ENCODE results near the gene THSD4.
A peak's percentile ranks its signal among the peaks of the same experiment; 100 is the strongest.
"Not testable (repeated sequence)": the region's sequence is repeated elsewhere in the genome, so short reads cannot be mapped to it uniquely, and the experiment has no call there.

Gene THSD4

DNA sequence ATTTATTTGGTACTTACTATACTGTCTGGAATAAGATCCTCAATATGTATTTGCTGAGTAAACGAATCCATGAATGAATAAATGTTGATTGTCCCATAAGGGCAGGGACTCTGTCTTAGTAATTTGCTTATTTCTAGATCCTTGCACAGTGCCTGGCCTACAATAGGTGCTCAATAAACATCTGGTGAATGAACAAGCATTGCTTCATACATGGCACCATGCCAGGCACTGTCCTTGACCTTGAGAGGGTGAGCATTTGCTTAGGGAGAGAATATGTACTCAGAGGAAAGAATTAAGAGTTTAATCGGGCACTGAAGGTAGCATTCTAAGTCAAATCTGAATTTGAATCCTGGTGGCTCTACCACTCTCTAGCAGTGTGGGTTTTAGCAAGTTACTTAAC, 282.1 kb downstream of the THSD4 start:
- DNase-seq = no peak

DNA sequence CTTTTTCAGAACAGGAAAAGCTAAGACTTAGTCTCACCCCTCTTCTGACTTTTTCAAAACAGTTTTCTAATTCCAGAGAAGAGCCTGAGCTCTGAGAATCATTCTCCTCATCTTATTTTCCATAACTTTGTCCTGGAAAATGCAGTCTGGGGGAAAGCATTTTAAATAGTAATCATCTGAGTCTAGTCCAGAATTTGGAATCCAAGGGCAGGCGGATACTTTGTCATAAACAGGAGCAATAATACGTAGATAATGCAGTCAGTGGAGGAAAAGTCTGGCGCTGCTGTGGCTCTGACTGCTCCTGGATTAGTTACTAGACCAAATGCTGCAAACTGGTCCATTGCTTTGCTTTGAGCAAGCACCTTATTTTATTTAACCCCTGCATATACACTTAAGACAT, 285.0 kb downstream of the THSD4 start:
- DNase-seq = no peak

DNA sequence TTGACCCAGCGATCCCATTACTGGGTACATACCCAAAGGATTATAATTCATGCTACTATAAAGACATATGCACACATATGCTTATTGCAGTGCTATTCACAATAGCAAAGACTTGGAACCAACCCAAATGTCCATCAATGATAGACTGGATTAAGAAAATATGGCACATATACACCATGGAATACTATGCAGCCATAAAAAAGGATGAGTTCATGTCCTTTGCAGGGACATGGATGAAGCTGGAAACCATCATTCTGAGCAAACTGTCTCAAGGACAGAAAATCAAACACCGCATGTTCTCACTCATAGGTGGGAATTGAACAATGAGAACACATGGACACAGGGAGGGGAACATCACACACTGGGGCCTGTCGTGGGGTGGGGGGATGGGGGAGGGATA, 286.5 kb downstream of the THSD4 start:
- not testable (repeated sequence) for DNase-seq

DNA sequence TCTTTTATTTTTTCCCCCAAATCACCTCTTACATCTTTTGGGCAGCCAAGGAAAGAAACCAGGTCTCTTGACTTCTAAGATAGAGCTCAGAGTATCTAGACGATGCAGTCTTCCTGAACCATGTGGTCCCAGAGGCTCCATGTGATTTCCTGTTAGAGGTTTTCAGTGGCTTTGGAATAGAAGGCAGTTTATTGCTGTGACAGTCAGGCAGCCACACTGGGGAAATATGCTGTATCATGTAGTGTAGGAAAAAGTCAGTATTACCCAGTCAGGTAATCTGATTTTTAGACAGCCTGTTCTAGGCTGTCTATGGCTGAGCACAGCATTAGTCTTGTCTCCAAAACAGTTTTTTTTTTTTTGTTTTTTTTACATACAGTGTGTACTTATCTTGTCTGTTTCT, 294.3 kb downstream of the THSD4 start:
- no peak for DNase-seq

DNA sequence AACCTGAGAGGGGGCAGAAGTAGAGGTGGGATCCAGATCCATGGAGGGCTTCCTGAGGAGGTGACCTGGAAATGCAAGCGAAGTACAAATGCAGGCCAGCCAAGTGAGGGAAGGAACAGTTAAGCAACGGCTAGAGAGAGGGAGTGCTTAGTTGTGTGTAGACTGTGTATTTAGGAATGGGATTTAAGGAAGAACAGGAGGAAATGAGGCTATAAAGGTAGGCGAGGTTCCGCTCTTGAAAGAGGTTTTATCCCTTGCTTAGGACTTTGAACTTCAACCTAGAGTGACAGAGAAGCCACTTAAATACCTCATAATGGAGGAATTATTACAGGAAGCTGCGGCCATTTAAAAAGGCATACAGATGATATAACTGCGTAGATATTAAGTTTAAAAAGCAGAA, 295.1 kb downstream of the THSD4 start:
- no peak for DNase-seq

DNA sequence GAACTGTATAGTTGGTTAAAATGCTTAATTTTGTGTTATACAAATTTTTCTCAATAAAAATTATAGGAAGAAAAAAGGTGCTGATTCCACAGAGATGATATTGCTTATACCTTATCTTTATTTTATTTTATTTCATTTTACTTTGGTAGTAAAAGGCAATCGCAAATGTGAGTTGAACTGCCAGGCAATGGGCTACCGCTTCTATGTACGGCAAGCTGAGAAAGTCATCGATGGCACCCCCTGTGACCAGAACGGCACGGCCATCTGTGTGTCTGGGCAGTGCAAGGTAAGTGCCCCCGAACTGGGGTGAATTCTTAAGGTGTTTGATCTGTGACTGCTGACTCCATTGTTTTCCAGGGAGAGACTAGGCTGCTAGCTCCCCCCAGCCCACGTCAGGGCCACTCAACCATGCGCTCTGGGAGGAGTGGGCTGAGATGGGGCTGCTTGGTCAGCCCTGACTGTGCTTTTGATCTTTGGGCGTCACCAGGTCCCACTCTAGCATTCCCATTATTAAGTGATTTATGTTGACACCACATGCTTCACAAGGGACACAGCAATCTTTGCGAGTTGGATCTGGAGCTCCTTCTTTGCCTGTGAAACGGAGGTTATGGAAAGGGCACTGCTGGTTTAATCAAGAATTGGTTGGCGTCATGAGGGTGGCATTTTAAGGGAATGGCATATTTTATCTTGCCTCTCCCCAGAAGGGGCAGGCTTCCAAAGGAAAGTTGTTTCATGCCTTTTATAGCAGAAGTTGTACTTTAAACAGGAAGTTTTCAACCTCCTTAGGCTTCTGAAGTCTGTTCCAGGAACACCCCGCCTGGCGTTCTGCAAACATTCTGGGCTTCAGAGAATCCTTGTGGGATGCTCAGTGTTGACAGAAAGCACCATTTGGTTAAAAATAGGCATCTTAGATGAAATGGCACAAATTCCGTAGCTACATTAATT, 296.5 kb downstream of the THSD4 start:
- DNase-seq = no peak

DNA sequence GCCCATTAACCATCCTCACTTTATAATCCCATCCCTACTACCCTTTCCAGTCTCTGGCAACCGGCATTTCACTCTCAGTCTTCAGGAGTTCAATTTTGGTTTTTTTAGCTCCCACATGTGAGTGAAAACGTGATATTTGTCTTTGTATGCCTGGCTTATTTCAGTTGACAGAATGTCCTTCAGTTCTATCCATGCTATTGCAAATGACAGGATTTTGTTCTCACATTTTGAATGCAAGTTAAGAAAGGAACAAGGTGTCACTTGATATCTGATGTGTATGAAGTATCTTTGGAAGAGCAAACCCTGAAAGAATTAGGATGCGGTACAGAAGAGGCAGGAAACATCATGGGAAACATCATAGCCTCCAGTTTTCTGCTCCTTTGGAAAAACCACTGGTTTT, 298.1 kb downstream of the THSD4 start:
- no peak for DNase-seq

DNA sequence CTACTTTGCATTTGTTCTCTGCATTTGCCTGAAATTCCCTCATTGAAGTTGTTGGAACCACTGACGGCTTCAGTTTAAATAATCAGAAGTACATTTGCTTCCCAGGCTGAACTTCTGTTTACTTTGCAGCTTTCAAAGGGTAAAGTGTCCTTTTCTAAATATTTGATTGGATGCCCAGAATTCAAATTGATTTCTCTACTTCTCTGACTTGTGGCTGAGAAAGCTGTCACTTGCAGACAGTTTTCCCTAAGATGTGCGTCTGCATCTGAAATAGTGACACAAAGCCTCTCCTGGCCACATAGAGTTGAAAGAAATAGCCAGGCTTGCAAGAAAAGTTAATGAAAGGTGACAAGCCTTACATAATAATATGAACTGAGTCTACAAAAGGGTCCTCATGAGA, 299.6 kb downstream of the THSD4 start:
- DNase-seq = no peak

DNA sequence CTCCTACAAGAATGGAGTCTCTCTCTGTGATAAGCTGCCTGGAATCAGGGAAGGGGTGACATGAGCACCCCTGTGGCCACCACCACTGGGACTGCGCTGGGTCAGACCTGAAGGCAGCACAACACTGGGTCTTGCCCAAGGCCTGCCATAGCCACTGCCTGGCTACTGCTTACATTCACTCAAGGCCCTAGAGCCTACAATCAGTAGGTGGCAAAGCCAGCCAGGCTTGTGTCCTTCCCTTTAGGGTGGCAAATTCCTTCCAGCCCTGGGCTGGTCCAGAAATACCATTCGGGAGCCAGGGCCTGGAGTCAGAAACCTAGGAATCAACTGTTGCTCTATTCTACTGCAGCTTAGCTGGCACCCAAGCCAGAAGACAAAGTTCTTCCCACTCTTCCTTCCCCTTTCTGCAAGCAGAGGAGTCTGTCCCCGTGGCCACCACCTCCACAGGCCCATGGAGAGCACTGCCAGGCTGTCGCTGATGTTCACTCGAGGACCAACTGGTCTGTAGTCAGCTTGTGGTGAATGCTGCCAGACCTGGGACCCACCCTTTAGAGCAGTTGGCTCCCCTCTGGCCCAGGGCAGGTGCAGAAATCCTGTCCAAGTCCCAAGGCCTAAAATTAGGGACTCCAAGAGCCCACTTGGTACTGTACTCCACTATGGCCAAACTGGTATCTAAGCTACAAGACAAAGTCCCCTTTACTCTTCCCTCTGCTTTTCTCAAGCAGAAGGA, 307.4 kb downstream of the THSD4 start:
- no peak for DNase-seq

DNA sequence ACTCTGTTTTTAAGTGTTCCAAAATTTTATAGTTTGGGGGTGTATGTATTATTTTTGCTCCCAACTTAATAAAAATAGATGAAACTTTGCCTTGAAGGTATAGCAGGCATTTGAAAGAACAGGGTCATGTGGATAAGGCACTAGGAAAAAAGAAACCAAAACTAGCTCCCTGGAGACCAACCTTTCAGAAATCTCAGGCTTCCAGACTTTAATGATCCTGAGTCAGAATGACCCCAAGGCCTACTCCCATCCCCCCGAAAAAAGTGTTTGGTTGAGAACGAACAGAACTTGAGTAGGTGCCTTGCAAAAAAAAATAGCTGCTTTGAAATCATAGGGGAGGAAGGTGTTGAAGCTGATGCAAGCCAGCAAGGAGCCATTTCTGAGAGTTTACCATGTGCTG, 309.5 kb downstream of the THSD4 start:
- no peak for DNase-seq

DNA sequence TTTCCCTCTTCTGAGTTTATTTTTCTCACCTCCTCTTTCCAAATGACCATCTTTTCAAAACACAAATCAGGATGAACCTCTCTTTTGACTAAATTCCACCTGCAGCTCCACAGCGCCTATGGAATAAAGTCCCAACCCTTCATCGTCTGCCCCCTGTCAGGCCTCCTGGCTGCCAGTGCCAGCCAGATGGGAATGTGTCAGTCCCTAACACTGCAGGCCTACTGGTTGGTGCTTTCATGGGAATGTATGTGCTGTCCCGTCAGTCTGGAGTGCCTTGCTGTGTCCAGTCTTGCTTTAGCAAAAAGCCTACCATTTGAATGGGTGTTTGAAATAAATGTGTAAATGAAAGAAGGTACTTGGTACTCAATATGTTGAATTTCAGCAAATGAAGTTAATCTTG, 310.1 kb downstream of the THSD4 start:
- no peak for DNase-seq

DNA sequence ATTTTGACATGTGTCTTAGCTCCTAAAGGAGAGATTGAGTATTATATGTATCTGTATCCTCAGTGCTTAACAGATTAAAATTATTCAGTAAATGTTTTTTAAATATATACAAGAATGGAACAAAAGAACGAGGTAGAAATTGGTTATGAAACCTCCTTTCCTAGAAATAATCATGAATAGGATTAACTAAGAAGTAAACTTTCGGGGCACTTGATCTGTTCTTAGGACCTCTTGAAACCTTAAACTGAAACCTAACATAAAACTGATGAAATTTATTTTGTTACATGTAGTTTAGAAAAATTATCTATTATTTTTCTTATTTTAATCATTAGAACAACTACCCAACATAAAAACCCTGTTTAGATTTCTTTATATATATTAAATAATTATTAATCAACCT, 311.5 kb downstream of the THSD4 start:
- DNase-seq = no peak

DNA sequence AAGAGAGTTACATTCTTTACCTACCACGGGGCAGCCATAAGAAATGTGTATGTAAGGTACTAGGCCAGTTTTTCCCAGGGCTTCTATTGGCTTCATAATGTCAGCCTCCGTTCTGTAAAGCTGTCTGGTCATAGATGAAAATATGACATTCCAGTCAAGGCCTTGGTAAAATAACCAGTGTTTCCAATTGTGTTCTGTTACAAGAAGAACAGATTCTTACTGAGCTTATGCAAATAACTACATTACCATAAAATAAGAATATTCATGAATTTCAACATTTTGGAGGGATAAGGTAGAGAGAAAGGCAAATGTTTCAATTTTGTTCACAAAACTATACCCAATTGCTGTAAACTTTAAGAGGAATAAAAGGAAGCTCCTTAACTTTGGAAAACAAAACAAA, 315.5 kb downstream of the THSD4 start:
- no peak for DNase-seq

DNA sequence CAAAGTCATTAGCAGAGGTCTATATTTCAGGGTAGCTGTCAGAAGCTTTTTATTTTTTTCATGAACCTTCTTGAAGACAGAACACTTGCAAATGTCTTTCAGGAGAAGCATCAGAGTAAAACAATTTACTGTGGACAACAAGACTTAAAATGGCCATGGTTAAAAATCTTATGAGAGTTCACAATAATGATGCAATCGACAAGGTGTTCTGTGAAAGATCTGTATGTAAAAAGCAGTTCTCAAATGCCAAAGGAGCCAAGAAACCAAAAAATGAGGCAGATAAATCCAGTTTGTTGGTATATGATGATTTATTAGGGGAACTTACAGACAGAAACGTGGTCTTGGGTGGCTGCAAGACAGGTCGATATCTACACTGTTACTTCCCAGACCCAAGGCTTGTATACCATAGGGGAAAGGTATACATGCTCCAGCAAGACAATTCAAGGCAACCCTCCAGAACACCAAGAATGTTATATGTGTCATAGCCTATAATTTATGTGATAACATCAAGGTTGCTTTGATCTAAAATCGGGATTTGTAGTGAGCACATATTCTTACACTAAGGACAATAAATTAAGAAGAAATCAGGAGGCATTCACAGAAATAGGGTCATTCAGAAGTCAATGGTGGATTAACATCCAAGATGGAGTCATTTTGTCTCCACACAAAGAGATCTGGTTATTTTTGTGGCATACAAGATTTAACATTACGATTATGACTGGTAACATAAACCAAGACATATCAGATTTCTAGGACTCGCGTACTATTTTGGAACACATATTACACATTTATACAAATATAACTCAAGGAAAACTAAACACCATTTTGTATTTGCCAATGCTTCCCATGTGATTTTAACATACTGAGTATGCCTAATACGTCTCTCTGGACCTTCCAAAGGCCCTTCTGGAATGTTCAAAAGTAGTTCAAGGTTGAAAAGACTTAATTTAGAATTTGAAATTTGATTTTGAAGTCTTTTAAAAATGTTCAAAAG, 316.4 kb downstream of the THSD4 start:
- DNase-seq = no peak

DNA sequence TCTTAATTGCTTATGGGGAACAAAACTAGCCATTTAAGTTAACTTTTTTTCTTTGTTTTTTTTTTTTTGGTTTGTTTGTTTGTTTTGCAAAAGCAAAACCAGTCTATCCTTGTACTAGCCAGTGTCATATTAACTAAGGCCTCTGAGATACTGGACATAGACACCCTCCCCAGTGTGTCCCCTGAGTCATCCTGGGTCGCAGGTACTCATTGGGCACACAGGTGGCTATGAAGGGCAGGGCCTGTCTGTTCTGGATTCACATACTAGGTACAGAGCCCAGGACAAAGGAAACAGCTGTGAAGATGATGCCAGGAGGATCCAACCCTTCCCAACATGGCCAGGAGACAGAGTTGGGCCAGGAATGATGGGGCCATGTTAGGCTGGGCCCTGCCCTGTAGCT, 318.1 kb downstream of the THSD4 start:
- DNase-seq = no peak

DNA sequence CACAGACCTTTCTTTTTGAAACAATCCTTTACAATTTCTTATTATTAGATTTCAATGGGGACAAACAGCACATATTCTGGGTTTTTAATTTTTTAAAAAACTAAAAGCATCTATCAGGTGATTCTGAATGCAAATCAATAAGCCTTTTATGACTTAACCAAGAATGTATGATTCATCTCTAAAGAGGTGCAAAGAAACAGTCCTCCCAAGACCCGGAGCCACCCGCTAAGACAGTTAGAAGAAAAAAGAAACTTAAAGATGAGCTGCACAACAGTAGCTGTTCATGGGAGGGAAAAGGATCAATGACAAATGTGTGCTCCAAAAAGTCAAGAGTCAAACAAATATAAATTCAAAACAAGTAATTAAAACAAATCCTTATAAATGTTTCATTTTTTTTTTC, 319.5 kb downstream of the THSD4 start:
- no peak for DNase-seq

DNA sequence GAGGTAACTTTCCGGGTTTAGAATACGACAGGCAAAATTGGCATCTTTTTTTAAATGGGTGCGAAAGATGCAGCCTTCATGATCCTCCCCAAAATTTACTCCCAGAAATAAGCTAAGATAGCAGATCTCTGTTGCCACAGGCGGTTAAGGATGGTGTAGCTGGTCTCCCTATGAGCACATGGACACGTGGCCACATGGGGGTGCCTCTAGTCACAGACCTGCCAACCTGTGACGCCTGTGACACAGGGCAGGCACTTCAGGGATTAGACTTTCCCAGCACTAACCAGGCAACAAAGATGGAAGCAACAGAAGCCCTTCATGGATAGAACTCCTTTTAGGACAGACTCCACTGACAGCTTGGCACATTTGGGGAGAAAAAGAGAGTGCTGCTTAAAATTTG, 320.3 kb downstream of the THSD4 start:
- no peak for DNase-seq

DNA sequence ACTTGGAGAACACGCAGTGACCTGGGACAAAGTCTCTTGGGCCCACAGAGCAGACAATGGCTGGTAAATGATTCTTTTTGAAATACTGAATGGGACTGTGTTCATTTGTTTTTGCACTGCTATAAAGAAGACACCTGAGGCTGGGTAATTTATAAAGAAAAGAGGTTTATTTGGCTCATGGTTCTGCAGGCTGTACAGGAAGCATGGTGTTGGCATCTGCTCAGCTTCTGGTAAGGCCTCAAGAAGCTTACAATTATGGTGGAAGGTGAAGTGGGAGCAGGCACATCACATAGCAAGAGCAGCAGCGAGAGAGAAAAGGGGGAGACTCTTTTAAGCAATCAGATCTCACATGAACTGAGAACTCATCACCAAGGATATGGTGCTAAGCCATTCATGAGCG, 321.6 kb downstream of the THSD4 start:
- DNase-seq = no peak

DNA sequence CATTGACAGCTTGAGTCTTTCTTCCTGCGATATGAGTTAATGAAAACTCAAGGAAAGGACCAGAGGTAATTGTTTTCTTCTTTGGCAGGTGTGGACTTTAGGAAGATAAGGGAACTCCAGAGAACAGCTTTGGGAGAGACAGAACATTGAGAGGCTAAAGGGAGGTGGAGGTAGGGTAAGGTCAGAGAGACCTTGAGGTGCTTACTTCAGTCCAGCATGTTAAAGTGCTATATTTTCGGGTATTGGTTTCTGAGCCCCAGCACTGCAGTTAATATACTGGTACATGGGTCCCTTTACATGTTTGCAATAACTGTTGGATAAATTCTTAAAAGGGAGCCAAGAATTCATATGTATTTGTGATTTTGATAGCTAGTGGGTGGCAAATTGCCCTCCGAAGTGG, 322.1 kb downstream of the THSD4 start:
- DNase-seq = no peak

DNA sequence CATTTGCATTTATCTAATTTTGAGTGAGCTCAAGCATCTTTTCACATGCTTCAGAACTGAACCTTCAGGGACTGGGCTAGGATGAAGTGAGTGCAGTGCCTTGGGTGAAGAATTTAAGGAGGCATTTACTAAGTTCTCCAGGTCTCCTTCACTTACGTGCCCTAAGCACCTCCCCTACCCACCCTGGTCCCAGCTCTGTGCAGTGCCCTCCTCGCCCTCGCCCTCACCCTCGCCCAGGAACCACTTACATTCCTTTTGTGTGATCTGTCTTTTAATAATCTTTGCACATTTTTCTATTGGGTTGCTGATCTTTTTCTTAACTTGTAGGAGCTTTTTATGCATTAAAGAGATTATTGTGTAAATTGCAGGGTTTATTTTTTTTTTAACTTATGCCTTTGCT, 322.6 kb downstream of the THSD4 start:
- no peak for DNase-seq

DNA sequence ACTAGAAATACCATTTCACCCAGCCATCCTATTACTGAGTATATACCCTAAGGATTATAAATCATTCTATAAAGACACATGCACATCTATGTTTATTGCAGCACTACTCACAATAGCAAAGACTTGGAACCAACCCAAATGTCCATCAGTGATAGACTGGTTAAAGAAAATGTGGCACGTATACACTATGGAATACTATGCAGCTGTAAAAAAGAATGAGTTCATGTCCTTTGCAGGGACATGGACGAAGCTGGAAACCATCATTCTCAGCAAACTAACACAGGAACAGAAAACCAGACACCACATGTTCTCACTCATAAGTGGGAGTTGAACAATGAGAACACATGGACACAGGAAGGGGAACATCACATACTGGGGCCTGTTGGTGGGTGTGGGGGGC, 324.2 kb downstream of the THSD4 start:
- DNase-seq = not testable (repeated sequence)

DNA sequence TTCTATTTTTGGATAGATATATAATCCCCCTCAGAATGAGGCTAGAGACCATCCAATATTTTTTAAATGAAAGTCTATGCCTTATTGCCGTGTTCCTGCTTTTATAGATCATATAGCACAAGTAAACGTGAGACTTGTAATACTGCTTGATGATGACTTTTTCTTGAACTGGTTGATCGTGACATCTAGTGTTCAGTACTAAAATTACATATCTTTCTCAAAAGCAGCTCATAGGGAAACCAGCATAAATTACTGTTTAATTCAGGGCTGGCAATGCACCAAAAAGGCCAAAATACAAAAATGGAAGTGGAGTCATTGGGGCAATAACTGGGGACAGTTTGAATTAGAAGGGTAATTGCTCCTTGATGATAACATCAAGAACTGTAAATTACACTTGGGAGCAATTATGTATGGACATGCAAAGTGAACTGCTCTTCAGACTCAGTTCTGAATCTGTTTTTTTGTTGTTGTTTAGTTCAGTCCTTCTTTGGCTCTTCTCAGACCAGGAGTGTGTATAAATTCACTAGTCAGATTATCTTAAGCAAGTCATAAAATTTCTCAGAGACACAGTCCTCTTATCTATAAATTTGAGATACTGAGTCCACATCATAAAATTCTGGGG, 325.3 kb downstream of the THSD4 start:
- peak in 1 of 2 donors; percentile 6 for DNase-seq

DNA sequence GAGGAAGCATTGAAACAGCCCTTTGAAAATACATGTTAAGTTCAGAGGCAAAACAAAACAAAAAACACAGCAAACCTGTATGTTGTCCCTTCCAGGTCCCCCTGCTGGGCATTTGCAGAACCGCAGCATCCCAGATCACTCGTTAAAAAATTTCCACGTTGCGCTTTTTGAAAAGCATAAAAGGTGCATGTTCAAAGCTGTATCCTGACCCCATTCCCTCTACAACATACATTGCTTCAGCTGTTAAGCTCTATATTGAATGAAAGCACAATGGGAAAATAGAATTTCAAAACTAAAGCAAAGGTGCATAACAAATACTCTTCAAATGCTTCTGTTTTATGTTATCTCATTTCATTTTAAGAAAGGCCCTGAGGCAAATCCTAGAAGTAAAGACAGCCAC, 328.3 kb downstream of the THSD4 start:
- DNase-seq = no peak

All from bone marrow (tissue), 2 donors.